NCI-H748 (cell line): ENCODE data around the gene PHC2.
"Not testable (repeated sequence)": the region's sequence is repeated elsewhere in the genome, so short reads cannot be mapped to it uniquely, and the experiment has no call there.

Source experiments
- DNase-seq: peaks from one replicate; lab custom pipeline; 2025; ENCODE audit not compliant: unreplicated experiment; lab: John Stamatoyannopoulos, UW

The PHC2 gene

DNA sequence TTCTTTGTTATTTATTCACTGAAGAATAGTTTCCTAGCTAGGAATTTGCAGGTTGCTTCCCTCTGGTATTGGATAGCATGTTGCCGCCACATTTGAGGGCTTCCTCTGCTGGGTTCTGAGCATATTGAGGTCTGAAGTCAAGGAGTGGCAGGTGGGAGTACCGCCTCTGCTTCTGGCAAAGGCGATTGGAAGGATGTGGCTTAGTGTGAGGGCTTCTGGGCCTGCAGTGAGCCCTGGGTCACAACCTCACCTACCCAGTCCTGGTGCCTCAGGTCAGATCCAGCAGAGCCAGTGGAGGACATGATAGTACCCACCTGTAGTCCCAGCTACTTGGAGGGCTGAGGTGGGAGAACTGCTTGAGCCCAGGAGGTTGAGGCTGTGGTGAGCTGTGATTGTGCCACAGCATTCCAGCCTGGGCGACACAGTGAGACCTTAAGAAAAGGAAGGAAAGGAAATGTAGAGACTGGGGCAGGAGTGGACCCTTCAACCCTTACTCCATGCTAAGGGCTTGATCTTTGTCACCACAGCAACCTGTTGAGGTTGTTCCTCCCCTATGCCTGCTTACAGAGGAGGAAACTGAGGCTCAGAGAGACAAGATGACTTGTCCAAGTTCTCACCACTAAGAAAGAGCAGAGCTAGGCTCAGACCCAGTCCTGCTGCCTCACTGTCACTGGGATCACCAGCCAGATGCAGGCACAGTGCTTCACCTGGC, 132.8 kb downstream of the PHC2 start:
- no peak for DNase-seq

GRCh38 chr1:33296824-33297223, 134.1 kb downstream of the PHC2 start:
- no peak for DNase-seq

DNA sequence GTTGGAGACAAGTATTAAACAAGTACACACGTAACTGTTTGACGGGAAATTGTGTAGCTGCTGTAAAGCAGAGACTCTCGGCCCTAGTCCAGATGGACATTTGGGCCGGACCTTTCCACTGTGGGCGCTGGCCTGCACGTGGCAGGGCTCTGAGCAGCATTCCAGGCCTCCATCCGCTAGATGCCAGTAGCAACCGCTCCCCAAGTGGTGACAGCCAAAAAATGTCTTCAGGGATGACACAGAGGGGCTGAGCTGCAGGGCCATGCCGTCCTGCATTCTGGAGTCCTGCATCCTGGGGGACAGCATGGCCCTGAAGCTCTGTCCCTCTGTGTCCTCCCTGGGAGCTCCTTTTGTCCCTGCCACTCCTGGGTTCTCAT, 134.8 kb downstream of the PHC2 start:
- no peak for DNase-seq

DNA sequence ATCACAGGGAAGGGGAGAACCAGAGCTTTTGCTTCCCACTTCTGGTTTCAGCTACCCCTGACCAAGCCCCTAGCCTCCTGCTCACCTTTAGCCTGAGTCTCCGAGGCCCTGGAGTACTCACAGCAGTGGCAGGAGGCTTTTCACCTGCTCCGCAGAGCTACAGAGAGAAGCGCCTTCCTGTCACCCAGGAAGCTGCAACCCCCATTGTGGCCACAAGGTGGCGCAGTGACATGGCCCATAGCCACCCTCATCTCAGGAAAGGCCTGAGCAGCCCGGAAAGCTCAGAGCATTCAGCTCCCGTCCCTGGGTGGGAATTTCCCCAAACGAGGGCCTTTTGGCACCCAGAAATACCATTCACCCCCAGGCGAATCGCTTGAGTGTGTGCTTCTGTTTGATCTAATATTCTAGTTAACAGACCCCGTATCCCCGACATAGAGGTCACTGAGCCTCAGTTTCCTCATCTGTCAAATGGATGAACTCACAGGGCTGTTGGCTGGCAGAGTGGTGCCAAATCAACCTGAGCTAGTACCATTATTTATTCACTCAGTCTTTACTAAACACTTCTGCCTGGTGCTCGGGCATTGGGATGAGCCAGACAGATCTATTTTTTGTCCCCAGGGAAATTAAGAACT, 135.3 kb downstream of the PHC2 start:
- peak; percentile 69 for DNase-seq

DNA sequence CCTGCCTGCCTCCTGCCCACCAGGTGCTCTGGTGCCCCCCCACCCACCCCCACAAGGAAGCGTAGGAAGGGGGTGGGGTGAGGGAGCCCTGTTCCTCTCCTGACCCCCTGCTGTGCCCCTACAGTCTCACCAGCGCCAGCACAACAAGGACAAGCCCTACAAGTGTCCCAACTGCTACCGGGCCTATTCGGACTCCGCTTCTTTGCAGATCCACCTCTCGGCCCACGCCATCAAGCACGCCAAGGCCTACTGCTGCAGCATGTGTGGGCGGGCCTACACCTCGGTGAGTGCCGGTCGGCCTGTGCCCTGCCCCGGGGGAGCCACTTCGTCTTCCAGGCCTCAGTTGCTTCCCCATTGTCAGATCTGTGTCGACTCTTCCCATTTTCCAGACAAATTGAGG, 135.9 kb downstream of the PHC2 start:
- no peak for DNase-seq

DNA sequence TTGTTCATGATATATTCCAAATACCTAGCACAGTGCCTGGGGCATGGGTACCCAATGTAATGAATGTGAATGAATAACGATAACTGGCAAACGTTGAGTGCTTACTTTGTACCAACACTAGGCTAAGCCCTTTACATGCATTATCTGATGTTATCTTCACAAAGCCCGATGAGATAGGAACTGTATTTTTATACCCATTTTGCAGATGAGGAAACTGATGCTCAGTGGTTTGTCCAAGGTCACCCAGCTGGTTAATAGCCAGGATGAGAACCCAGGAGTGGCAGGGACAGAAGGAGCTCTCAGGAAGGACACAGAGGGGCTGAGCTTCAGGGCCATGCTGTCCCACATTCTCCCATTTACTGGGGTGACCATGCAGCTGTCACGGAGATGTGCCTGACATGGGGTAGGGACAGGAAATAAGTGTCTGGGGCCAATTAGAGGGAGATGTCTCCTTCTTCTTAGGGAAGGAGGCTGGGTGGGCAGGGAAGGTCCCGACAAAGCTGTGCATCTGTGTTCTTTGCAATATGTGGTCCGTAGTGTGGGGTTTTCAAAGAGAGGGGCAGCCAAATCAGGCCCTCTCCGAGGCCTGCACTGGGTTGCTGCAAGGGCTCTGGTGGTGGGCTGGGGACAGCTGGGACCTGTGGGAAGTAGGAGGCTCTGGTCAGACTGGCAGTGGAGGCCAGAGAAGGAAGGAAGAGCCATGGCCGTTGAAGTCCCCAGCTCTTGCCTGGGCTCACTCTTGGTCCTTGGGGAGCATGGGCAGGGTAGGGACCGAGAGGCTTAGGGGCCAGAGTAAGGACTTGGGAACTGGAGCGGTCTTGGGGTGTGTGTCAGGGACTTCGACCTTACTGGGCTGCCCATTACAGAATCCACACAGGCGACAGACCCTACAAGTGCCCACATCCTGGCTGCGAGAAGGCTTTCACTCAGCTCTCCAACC, 136.6 kb downstream of the PHC2 start:
- no peak for DNase-seq

GRCh38 chr1:33292726-33293340, 138.1 kb downstream of the PHC2 start:
- no peak for DNase-seq

DNA sequence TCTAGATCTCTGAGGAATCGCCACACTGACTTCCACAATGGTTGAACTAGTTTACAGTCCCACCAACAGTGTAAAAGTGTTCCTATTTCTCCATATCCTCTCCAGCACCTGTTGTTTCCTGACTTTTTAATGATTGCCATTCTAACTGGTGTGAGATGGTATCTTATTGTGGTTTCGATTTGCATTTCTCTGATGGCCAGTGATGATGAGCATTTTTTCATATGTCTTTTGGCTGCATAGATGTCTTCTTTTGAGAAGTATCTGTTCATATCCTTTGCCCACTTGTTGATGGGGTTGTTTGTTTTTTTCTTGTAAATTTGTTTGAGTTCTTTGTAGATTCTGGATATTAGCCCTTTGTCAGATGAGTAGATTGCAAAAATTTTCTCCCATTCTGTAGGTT, 140.3 kb downstream of the PHC2 start:
- not testable (repeated sequence) for DNase-seq

- no peak for DNase-seq
Measured at GRCh38 chr1:33289858-33290154, 141.1 kb downstream of the PHC2 start.

GRCh38 chr1:33288976-33289857, 141.7 kb downstream of the PHC2 start:
- DNase-seq, result no peak

DNA sequence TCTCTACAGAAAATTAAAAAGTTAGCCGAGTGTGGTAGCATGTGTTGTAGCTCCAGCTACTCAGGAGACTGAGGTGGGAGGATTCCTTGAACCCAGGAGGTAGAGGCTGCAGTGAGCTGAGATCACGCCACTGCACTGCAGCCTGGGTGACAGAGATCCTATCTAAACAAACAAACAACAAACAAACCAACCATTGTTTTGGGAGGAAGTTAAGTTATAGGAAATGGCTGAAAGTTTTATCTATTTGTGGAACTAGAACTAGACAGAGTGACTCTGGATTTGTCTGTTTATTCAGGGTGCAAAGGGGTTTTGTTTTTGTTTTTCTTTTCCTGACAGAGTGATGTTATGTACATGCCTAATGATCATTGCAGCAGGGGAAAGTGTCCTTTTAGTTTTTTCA, 143.6 kb downstream of the PHC2 start:
- DNase-seq, result no peak

DNA sequence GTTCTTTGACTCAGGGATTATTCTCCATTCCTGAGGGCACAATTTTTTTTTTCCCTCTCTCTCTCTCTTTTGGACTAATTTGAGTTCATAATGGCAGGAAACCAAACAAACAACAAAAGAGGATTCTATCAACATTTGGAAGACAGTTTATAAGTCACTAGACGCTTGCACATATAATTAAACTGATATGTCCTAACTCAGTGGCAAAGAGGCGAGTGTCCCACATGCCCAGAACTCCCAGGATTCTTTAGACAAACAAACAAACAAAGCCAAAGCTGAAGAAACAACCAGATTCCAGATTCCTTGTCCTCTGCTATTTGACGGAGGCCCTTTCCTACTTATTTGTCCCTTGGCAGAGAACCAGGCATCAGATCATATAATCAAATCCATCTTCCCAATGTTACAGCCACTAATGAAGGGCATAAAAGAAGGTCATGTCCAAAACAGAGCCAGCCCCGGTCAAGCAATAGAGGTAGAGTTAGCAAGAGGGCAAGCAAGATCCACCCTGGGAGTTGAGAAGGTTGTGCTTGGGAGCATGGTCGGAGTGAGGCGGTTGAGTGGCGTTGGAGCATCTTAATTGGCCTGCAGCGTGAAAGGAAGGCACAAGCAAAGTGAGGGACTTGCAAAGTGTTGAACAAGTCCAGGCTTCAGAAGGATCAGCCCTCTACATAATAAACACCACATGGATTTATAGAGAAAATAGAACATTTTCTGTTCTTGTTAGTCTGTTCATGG, 144.3 kb downstream of the PHC2 start:
- DNase-seq, result no peak

DNA sequence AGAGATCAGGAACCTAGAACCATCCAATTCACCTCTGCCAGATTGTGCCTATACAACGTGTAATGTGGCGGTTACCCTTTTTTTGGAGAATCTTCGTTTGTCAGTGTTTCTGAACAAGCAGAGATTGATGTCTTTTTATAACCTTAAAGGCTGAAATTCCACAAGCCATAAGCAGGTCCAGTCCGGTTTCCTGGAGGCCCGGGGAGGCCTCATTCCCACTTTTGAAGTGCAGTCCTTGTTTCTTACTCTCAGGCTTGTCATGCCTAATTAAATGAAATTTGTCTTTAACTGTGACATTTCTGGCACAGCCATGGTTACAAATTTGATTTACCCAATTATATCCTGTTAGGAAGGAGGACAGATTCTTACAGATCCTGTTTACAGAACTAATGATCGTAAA, 146.8 kb downstream of the PHC2 start:
- DNase-seq, result no peak

GRCh38 chr1:33282791-33283190, 148.1 kb downstream of the PHC2 start:
- no peak for DNase-seq

GRCh38 chr1:33281554-33282303, 149.2 kb downstream of the PHC2 start:
- no peak for DNase-seq

GRCh38 chr1:33280091-33280661, 150.7 kb downstream of the PHC2 start:
- no peak for DNase-seq

DNA sequence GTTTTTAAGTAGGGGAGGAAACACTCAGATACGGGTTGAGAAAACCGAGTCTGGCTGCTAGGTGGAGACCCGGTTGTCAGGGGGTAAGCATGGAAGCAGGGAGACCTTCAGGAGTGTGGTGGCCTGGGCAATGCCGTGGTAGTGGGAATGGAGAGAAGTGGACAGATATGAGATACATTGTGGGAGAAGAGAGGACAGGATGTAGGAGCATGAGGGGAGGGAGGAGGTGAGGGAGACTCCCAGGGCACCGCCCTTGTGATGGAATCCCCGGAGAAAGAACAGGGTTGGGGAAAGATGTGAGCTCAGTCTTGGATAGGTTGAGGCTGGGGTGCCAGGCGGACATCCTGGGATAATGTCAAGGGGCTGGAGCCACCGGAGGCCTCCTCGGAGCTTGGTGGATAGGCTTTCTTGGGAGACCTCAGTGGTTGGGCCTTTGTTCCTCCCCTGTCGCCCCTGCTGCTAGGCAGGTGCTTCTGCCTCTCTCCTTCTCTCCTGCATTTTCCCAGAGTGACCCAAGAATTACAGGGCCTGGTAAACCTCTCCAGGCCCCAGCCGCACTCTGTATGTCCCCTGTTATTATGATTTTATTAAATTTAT, 153.3 kb downstream of the PHC2 start:
- DNase-seq, result no peak

DNA sequence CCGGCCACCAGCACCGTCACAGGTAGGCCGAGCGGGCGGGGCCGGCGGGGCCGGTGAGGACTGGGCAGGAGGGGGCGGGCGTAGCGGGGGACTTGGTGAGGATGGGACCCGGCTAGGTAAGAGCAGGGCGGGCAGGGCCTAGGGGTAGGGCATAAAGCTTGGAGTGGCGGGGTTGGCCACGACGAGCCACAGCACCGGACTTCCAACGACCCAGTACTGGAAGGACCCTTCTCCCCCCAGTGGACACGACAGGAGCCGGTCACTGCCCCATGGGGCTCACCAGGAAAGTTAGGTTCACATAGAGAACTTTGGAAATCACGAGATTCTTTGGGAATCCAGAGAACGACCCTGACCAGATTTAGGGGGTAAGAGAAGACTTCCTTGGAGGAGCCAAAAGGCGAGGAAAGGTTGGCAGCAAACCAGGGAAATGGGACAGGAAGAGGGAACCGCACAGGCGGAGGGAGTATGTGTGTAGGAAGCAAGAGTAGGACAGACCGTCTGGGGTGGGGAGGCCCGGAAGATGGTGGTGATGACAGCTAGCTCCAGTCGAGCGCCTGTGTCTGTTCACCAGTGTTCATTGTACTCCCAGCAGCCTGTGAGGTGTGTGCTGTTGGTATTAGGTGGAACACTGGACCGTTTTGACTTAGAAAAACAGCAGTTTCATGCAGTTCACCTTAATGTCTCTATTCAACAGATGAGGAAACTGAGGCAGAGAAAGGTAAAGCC, 154.2 kb downstream of the PHC2 start:
- DNase-seq, result no peak
